MM.1S (cell line): ENCODE measurements around the gene CDH12.

Experiments used
- CTCF ChIP-seq: fragments of 300-600 bp; sonication (generic); IDR thresholded peaks from 2 replicates; pipeline ENCODE4 v1.5.1; 2016; ENCODE audit warnings: antibody characterized with exemption, low read length, mixed read lengths
- EZH2 ChIP-seq: fragments of 300-600 bp; sonication (generic); optimal IDR thresholded peaks from 2 replicates; pipeline ENCODE3; 2017; ENCODE audit warnings: low read depth, mild to moderate bottlenecking, antibody characterized with exemption, low read length, mixed read lengths
- EZH2phosphoT487 ChIP-seq: fragments of 300-600 bp; sonication (generic); IDR thresholded peaks from 2 replicates; pipeline ENCODE4 v1.6.1; 2018; ENCODE audit warnings: antibody characterized with exemption, low read length

GRCh38 chr5:22590677-22591268 is 262.4 kb downstream of the CDH12 start:
- no peak for TF ChIP-seq CTCF
- TF ChIP-seq EZH2phosphoT487: no peak
- no peak for TF ChIP-seq EZH2
